Suprapubic skin (tissue), 3 donors: Measurements from ENCODE around the gene BNC2.

ENCODE experiments used
- EP300 ChIP-seq: sonication (generic); formaldehyde crosslinking; IDR thresholded peaks from one replicate; pipeline ENCODE4 v1.6.1; 2017; ENCODE audit warnings: antibody characterized with exemption
- POLR2A ChIP-seq, 2 donors: fragments of 450-650 bp; IDR thresholded peaks; one replicate each; pipeline ENCODE4 v1.6.1; 2017; ENCODE audit warnings: antibody characterized with exemption in 2 of 2, mild to moderate bottlenecking in 2 of 2, moderate library complexity in 2 of 2
- TF ChIP-seq, protein P1 (sequence below), 2 donors: fragments of 200-600 bp in 1 of 2; fragments of 450-650 bp in 1 of 2; sonication (generic) in 1 of 2; IDR thresholded peaks; one replicate each; pipeline ENCODE4 v1.5.1; 2016 to 2019; ENCODE audit warnings: antibody characterized with exemption in 2 of 2, mild to moderate bottlenecking in 1 of 2, moderate library complexity in 1 of 2

DNA sequence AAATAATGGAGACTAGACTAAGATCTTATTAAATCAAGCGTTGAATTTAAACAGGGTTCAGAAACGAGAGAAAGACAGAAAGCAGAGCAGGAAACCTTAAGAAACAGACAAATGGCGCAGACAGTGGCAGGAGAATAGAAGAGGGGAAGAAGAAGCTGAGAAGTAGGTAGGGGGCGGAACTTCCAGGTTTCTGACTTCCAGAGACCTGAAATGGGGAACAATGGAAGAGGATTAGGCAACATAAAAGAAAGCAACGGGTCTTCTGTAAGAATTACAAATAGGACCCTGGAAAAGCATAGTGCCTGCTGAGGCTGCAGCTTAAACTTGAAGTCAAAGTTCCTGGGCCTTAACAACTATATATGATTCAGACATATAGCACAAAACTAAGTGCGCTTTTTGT, 101.7 kb downstream of the BNC2 start:
- TF ChIP-seq EP300 (no peak), POLR2A (IDR thresholded peaks at IDR 0.05) (no peak)
- TF ChIP-seq, protein P1, sequence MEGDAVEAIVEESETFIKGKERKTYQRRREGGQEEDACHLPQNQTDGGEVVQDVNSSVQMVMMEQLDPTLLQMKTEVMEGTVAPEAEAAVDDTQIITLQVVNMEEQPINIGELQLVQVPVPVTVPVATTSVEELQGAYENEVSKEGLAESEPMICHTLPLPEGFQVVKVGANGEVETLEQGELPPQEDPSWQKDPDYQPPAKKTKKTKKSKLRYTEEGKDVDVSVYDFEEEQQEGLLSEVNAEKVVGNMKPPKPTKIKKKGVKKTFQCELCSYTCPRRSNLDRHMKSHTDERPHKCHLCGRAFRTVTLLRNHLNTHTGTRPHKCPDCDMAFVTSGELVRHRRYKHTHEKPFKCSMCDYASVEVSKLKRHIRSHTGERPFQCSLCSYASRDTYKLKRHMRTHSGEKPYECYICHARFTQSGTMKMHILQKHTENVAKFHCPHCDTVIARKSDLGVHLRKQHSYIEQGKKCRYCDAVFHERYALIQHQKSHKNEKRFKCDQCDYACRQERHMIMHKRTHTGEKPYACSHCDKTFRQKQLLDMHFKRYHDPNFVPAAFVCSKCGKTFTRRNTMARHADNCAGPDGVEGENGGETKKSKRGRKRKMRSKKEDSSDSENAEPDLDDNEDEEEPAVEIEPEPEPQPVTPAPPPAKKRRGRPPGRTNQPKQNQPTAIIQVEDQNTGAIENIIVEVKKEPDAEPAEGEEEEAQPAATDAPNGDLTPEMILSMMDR (IDR thresholded peaks at IDR 0.05): no peak
